Activated CD4-positive, alpha-beta T cell treated with anti-CD3 and anti-CD28 coated beads, Interleukin-2, amount 50 U/mL, for 48 hours (primary cell): Measurements from ENCODE around the gene CDH5.

Experiments used
- DNase-seq, 2 experiments: peaks; one replicate each; pipeline ENCODE4 v3.0.0-alpha.2; 2020

CDH5 gene

GRCh38 chr16:66354034-66354909, 12.2 kb upstream of the CDH5 start:
- DNase-seq: no peak

- no peak for DNase-seq
These were observed 11.0 kb upstream of the CDH5 start for GRCh38 chr16:66355526-66355925.

- peak; percentile 27 to 43 for DNase-seq
These were observed 9.0 kb upstream of the CDH5 start for GRCh38 chr16:66357523-66357928.

GRCh38 chr16:66358231-66358630, 8.3 kb upstream of the CDH5 start:
- no peak for DNase-seq

- no peak for DNase-seq
These were observed 7.5 kb upstream of the CDH5 start for GRCh38 chr16:66359012-66359411.

GRCh38 chr16:66359811-66360608, 6.5 kb upstream of the CDH5 start:
- DNase-seq: no peak

- DNase-seq: no peak
These were observed 5.7 kb upstream of the CDH5 start for GRCh38 chr16:66360624-66361324.

- no peak for DNase-seq
These were observed 4.8 kb upstream of the CDH5 start for GRCh38 chr16:66361604-66362135.

- no peak for DNase-seq
These were observed 3.2 kb upstream of the CDH5 start for GRCh38 chr16:66363211-66363777.

GRCh38 chr16:66364117-66364958, 2.2 kb upstream of the CDH5 start:
- no peak for DNase-seq

- DNase-seq: no peak
These were observed 1.6 kb upstream of the CDH5 start for GRCh38 chr16:66364959-66365306.

- no peak for DNase-seq
These were observed 840 bp upstream of the CDH5 start for GRCh38 chr16:66365651-66366050.

- no peak for DNase-seq
These were observed 1.7 kb downstream of the CDH5 start for GRCh38 chr16:66367968-66368891.

- peak in 1 of 2 experiments; percentile 6 for DNase-seq
These were observed 2.6 kb downstream of the CDH5 start for GRCh38 chr16:66369055-66369592.

GRCh38 chr16:66370786-66371684, 4.5 kb downstream of the CDH5 start:
- no peak for DNase-seq

- no peak for DNase-seq
These were observed 5.8 kb downstream of the CDH5 start for GRCh38 chr16:66372078-66372897.

- DNase-seq: no peak
These were observed 6.3 kb downstream of the CDH5 start for GRCh38 chr16:66372898-66373155.

GRCh38 chr16:66373667-66374066, 7.2 kb downstream of the CDH5 start:
- DNase-seq: no peak

- no peak for DNase-seq
These were observed 7.7 kb downstream of the CDH5 start for GRCh38 chr16:66374176-66374575.
